GM21786 (cell line): Measurements from ENCODE around the gene VWA8.
A peak's percentile ranks its signal among the peaks of the same experiment; 100 is the strongest.
"Not testable (repeated sequence)": the region's sequence is repeated elsewhere in the genome, so short reads cannot be mapped to it uniquely, and the experiment has no call there.

Source experiments
- ATAC-seq: cut with Tn5 transposase; IDR thresholded peaks from one replicate; pipeline ENCODE4 v1.9.1; 2021; ENCODE audit not compliant: unreplicated experiment

Gene VWA8

DNA sequence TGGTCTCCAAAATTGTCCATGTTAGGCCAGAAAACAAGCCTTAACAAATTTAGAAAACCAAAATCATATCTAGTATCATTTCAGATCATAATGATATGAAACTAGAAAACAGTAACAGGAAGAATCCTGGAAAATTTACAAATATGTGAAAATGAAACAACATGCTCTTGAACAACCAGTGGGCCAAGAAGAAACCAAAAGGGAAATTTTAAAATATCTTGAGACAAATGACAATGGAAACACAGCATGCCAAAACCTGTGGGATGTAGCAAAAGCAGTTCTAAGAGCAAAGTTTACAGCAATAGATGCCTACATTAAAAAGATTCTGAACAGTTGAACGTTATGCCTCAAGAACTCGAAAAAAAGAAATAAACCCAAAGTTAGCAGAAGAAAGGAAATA is 32.6 kb downstream of the VWA8 start:
- no peak for ATAC-seq

- no peak for ATAC-seq
These were observed 35.9 kb downstream of the VWA8 start for GRCh38 chr13:41925014-41925413.

DNA sequence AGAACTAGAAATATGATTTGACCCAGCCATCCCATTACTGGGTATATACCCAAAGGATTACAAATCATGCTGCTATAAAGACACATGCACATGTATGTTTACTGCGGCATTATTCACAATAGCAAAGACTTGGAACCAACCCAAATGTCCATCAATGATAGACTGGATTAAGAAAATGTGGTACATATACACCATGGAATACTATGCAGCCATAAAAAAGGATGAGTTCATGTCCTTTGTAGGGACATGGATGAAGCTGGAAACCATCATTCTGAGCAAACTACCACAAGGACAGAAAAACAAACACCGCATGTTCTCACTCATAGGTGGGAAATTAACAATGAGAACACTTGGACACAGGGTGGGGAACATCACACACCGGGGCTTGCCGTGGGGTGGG is 38.0 kb downstream of the VWA8 start:
- ATAC-seq, result not testable (repeated sequence)

GRCh38 chr13:41919741-41920487 is 41.0 kb downstream of the VWA8 start:
- no peak for ATAC-seq

DNA sequence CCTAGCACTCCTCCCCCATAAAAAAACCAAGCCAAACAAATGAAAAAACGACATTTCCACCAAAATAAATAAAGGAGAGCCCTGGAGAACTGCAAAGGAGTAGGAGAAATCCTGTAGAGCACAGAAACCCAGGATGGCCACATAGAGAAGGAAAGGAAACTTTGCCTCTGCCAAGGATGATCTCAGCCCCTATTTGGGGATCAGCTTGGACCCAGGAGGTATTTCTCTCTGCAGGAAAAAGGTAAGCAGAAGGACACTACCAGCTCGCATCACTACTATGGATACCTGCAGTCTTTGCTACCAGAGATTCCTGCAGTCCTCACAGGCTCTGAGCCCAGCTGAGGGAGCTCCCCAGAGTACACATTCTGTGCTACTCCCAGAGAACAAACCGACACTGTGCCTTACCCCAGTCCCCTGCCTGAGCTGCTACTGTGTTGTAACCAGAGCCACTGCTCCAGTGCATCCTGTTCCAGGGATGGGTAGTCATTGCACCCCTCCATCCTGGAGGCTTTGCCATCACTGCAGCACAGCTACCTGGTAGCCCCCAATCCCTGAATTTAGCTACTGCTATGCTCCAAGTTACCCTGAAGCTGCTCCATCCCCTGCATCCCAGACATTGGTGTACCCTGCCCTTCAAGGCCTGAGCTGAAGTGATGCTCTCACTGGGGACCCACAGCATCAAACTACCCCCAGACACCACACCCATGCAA is 41.7 kb downstream of the VWA8 start:
- ATAC-seq, result no peak

DNA sequence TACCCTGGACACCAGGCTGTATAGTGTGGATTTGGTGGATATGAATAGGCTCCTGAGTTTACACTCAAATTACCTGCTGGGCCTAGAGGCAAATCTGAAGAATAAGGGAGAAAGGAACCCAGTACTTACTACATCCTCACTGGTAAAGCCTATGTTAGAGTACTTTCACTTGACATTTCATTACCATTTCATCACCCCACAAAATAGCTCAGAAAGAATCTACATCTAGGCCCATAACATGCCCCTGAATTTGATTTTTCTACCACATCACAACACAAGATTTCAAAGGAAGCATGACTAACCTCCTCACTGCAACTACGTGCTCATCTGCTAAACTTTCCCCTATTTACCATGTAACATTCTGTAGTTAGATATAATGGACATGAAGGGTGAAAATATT is 43.3 kb downstream of the VWA8 start:
- no peak for ATAC-seq

- ATAC-seq, result peak; percentile 88
These were observed 44.5 kb downstream of the VWA8 start for GRCh38 chr13:41916173-41916954.

DNA sequence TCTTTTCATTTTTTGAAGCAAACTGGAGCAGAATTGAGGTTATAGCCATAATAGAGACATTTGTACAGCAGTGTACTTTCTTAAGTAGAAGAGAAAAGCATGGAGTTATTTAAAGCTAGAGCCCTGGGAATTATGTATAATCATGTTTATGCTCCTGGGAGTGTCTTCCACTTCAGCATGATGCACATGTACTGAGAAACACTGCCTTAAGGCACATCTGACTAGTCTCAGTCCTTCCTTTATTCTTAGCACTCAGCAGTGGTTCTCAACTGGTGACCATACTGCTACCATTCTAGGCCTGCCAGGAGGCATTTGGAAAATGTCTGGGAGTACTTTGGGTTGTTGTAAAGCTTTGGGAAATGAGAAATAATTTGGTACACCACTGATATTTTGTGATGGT is 45.8 kb downstream of the VWA8 start:
- ATAC-seq, result no peak

GRCh38 chr13:41914552-41914951 is 46.4 kb downstream of the VWA8 start:
- no peak for ATAC-seq

GRCh38 chr13:41909506-41909905 is 51.4 kb downstream of the VWA8 start:
- ATAC-seq, result no peak

DNA sequence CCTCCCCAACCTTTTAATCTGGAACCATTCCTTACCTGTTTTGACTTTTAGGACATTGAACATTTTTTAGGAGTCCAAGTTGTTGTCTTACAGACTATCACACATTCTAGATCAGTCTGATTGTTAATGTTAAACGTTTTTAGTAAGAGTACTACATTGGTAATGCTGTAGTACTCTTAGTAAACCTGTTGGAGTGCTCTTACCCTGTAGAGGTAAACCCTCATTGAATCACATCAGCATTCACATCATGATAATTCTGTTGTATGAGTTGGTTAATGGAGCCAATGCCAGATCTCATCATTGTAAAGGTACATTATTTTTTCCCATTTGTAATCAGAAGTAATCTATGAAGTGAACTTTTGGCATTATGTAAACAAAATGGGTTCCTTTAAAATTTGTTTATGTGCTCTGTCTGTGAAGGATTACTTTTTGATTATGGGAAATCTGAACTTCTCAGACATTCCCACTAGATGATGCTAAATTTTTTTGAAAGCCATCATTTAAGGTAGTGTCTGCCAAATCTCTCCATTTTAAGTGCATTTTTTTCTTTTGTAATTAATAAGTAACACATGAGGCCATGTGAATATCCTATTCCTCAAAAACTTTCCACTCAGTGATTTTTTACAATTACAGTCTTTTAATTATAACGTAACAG is 55.2 kb downstream of the VWA8 start:
- ATAC-seq, result peak; percentile 87

- ATAC-seq, result no peak
These were observed 60.0 kb downstream of the VWA8 start for GRCh38 chr13:41900918-41901317.

- not testable (repeated sequence) for ATAC-seq
These were observed 62.5 kb downstream of the VWA8 start for GRCh38 chr13:41898411-41898810.

DNA sequence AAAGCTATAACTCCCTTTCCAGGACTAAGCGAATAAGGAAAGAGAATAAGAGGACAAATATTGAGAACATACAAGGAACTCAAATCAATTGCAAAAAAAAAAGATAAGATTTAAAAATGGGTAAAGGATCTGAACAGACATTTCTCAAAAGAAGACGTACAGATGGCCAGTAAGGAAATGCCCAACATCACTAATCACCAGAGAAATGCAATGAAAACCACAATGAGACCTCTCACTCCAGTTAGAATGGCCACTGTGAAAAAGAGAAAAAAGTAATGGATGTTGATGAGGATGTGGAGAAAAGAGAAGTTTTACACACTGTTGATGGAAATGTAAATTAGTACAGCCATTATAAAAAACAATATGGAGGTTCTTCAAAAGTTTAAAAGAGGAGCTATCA is 63.8 kb downstream of the VWA8 start:
- no peak for ATAC-seq

DNA sequence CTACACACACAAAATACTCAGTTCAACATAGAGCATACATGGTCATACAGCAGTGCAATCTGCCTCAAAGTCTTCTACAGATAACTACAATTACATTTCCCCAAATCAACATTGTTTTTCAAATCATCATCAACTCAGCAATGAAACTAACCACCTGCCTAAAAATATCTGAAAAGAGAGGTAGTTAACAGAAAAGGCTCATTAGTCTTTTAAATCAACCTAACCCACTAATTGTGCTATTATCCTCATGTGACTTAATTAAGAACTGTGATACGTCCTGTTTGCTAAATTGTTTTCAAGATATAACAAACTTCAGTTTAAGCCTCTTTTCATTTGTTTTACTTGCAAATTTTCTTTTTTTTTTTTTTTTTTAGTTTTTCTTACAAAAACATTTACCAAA is 65.4 kb downstream of the VWA8 start:
- no peak for ATAC-seq

DNA sequence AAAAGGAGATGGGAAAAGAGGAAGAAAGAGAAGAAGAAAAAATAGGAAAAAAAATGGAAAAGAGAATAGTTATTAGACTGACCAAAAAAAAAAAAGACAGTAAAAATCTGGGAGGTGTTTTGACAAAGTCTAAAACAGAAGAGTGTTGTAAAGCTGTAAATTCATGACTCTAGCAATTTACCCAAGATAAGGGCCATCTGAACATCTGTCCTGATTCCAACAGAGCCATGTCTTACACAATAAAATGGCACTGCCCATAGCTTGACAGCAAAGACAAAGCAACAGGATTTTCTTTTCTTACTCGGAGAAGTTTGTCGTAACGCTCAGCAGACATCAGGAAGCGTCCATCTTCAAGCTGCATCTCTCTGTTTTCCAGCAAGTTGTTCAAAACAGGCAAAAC is 69.8 kb downstream of the VWA8 start:
- ATAC-seq, result no peak

- ATAC-seq, result no peak
These were observed 77.8 kb downstream of the VWA8 start for GRCh38 chr13:41883147-41883546.

DNA sequence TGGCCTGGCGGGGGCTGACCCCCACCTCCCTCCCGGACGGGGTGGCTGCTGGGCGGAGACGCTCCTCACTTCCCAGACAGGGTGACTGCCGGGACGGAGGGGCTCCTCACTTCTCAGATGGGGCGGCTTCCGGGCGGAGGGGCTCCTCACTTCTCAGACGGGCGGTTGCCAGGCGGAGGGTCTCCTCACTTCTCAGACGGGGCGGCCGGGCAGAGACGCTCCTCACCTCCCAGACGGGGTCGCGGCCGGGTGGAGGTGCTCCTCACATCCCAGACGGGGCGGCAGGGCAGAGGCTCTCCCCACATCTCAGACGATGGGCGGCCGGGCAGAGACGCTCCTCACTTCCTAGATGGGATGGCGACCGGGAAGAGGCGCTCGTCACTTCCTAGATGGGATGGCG is 79.0 kb downstream of the VWA8 start:
- not testable (repeated sequence) for ATAC-seq

DNA sequence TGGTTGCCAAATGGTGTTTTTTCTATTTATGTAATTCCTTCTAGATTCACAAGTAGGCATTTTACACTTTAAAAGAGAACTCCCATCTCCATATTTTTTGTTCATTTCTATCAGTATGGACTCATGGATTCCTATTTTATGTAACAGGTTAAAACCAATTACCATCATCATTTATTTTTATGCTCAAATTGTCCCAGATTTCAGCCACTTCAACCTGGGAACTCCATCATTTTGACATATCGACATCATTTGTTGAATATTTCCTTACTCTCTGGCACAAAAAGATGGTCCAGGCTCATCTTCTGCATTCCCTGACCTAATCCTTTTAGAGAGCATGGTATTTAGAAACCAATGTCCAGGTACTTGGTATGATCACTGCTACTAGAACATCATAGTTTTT is 79.9 kb downstream of the VWA8 start:
- ATAC-seq, result no peak

- ATAC-seq, result no peak
These were observed 96.3 kb downstream of the VWA8 start for GRCh38 chr13:41864658-41865057.

GRCh38 chr13:41862659-41863058 is 98.2 kb downstream of the VWA8 start:
- ATAC-seq, result not testable (repeated sequence)
